Esophagus muscularis mucosa (tissue), 4 donors: ENCODE data around the gene ATAD3B. TPM values are rescaled to one million over a fixed set of nuclear protein-coding genes. Genes with fewer than 3 reads are reported as not detected.
A peak's percentile ranks its signal among the peaks of the same experiment; 100 is the strongest.
"Not testable (repeated sequence)": the region's sequence is repeated elsewhere in the genome, so short reads cannot be mapped to it uniquely, and the experiment has no call there.

ENCODE experiments used
- DNase-seq: peaks from one replicate; pipeline ENCODE4 v3.0.0-alpha.2; 2017; ENCODE audit errors: extremely low spot score
- H3K27ac ChIP-seq, 4 donors: fragments of 200-600 bp; sonication (generic); replicated peaks in 1 of 4; 1 replicate in 3 of 4; 2 replicates in 1 of 4; pipeline ENCODE4 v1.5.1; 2016 to 2019; ENCODE audit warnings: mild to moderate bottlenecking in 1 of 4
- H3K27me3 ChIP-seq, 4 donors: fragments of 200-600 bp; sonication (generic); one replicate each; pipeline versions ENCODE4 v1.5.1 to v1.6.0; 2016 to 2019
- H3K36me3 ChIP-seq, 4 donors: fragments of 200-600 bp; sonication (generic); one replicate each; pipeline ENCODE4 v1.5.1; 2016 to 2019
- H3K4me1 ChIP-seq, 4 donors: fragments of 200-600 bp; sonication (generic); one replicate each; pipeline ENCODE4 v1.5.1; 2016 to 2019
- H3K4me3 ChIP-seq, 4 donors: fragments of 200-600 bp; sonication (generic); 1 replicate in 2 of 4; 2 replicates in 2 of 4; pipeline ENCODE4 v1.5.1; 2016 to 2019; ENCODE audit warnings: mild to moderate bottlenecking in 4 of 4, moderate library complexity in 1 of 4
- H3K9me3 ChIP-seq, 4 donors: fragments of 200-600 bp; sonication (generic); 1 replicate in 3 of 4; 2 replicates in 1 of 4; pipeline ENCODE4 v1.5.1; 2016 to 2019
- EP300 ChIP-seq: sonication (generic); formaldehyde crosslinking; IDR thresholded peaks from one replicate; pipeline ENCODE4 v1.6.1; 2017; ENCODE audit warnings: antibody characterized with exemption
- POLR2A ChIP-seq: fragments of 450-650 bp; IDR thresholded peaks from one replicate; pipeline ENCODE4 v1.6.1; 2017; ENCODE audit warnings: antibody characterized with exemption, moderate library complexity, mild to moderate bottlenecking, low read depth
- POLR2AphosphoS5 ChIP-seq, 2 donors: sonication (generic); formaldehyde crosslinking; IDR thresholded peaks; one replicate each; pipeline ENCODE4 v1.6.1; 2017; ENCODE audit warnings: antibody characterized with exemption in 2 of 2
- WGBS: methylation state at CpG from one replicate; pipeline ENCODE4 v1.1.5; 2018; 5-methylcytosine and 5-hydroxymethylcytosine counted together
- intact Hi-C: fragments of 100-400 bp; cut with DNase I; formaldehyde crosslinking; loops from one replicate; pipeline ENCODE4 v1.15.1; 2023
- total RNA-seq, 4 donors: library from RNA; depleted of rRNA; stranded (reverse); fragments of >200 nt; gene quantifications; one replicate each; pipeline versions ENCODE4 v1.1.0 to v1.2.1, GENCODE V29; 2016
- TF ChIP-seq, protein P1 (sequence below), 3 experiments: fragments of 200-600 bp in 2 of 3; fragments of 450-650 bp in 1 of 3; sonication (generic) in 2 of 3; IDR thresholded peaks; one replicate each; pipeline ENCODE4 v1.5.1; 2017 to 2019; ENCODE audit warnings: antibody characterized with exemption in 3 of 3, mild to moderate bottlenecking in 2 of 3, moderate library complexity in 1 of 3

The ATAD3B gene
- total RNA-seq, 4 donors from 2014 or later: 9.7 to 14.9 (median 10.0) TPM

DNA sequence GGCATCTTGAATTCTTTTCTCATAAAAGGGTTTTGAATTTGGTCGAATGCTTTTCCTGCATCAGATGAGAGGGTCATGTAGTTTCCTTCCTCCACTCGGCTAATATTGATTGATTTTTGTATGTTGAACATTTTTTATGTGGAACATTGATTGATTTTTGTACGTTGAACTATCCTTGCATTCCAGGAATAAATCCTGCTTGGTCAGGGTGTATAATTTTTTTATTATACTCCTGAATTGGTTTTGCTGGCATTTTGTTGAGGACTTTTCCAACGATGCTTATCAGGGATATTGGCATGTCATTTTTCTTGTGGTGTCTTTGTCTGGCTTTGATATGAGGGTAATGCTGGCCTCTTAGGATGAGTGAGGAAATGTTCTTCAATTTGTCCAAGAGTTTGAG, 60.4 kb downstream of the ATAD3B start:
- TF ChIP-seq, protein P1, sequence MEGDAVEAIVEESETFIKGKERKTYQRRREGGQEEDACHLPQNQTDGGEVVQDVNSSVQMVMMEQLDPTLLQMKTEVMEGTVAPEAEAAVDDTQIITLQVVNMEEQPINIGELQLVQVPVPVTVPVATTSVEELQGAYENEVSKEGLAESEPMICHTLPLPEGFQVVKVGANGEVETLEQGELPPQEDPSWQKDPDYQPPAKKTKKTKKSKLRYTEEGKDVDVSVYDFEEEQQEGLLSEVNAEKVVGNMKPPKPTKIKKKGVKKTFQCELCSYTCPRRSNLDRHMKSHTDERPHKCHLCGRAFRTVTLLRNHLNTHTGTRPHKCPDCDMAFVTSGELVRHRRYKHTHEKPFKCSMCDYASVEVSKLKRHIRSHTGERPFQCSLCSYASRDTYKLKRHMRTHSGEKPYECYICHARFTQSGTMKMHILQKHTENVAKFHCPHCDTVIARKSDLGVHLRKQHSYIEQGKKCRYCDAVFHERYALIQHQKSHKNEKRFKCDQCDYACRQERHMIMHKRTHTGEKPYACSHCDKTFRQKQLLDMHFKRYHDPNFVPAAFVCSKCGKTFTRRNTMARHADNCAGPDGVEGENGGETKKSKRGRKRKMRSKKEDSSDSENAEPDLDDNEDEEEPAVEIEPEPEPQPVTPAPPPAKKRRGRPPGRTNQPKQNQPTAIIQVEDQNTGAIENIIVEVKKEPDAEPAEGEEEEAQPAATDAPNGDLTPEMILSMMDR (IDR thresholded peaks at IDR 0.05): no peak
- TF ChIP-seq EP300 (no peak), POLR2AphosphoS5 (IDR thresholded peaks at IDR 0.05) (no peak), POLR2A (no peak)
- intact Hi-C loops: no loop called here
- Histone ChIP-seq H3K4me3 (no peak overlapping the region), H3K27ac (no peak overlapping the region), H3K9me3 (peaks cover 0 to 14% (median 10%) of the 10 kb centered on the region in 4 donors), H3K36me3 (peaks cover 11 to 62% (median 41%) of the 10 kb centered on the region in 4 donors), H3K27me3 (no peaks in the 10 kb centered on the region), H3K4me1 (peaks cover 3 to 17% (median 15%) of the 10 kb centered on the region in 4 donors)
- WGBS: 98% methylated on average over 4 of the region's 4 CpGs
- no peak for DNase-seq

DNA sequence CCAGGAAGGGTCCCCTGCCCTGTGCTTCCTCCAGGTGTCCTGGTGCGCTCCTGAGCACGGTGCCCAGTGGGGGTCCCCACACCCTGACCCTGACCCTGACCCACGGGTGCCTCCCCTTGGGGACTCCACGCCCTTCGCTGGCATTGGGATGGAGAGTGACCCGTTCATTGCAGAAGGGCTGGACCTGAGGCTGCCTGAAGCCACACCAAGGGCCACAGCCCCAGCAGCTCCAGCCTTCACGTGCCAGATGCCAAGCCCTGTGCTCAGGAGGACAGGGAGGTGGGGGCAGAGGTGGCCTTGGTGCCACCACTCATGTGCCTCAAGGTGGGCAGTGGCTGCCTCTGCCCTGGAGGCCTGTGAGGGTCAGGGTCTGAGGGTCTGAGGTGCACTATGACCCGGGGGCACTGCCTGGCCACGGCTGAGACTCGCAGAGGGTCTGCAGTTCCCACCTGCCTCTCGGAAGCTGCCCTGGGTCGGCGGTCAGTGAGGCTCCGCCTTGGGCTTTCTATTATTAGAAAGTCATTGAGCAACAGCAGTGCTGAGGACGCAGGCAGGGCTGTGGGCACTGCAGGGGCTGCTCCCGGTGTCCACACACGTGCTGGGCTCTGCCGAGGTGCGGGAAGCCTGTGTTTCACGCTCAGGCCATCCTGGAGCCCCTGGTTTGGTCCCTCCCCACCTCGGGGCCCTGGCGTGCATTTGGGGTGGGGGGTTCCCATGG, 61.8 kb downstream of the ATAD3B start:
- H3K27me3 ChIP-seq, DNase-seq, intact Hi-C loops, H3K4me3 ChIP-seq: not testable (repeated sequence)
- peaks cover 3 to 28% (median 27%) of the 10 kb centered on the region in 4 donors for H3K4me1 ChIP-seq
- H3K36me3 ChIP-seq: peaks cover 11 to 58% (median 31%) of the 10 kb centered on the region in 4 donors
- peaks cover 0 to 14% (median 10%) of the 10 kb centered on the region in 4 donors for H3K9me3 ChIP-seq
- H3K27ac ChIP-seq: peak overlapping the region in 2 of 4 donors; percentile 44 to 53
- 100% methylated on average over 1 of the region's 22 CpGs for whole genome bisulfite sequencing

DNA sequence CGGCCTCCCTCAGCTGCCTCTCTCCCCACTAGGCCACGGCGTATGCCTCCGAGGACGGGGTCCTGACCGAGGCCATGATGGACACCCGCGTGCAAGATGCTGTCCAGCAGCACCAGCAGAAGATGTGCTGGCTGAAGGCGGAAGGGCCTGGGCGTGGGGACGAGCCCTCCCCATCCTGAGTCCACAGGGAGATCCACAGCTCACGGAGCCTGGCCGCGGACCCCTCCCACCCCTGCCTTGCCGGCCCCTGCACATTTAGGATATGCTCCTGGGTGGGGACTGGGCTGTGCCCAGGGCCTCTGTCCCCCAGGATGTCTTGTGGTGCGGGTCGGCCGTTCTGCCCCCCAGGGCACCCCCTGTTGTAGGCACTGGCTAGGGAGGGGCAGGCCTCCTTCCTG, 62.3 kb downstream of the ATAD3B start:
- intact Hi-C loops, H3K27ac ChIP-seq, H3K4me3 ChIP-seq, H3K27me3 ChIP-seq, DNase-seq: not testable (repeated sequence)
- Histone ChIP-seq H3K4me1 (peaks cover 3 to 34% (median 33%) of the 10 kb centered on the region in 4 donors), H3K9me3 (peaks cover 0 to 14% (median 10%) of the 10 kb centered on the region in 4 donors), H3K36me3 (peaks cover 8 to 53% (median 26%) of the 10 kb centered on the region in 4 donors)
- WGBS: no CpG with 5 or more reads among the region's 18 CpGs

DNA sequence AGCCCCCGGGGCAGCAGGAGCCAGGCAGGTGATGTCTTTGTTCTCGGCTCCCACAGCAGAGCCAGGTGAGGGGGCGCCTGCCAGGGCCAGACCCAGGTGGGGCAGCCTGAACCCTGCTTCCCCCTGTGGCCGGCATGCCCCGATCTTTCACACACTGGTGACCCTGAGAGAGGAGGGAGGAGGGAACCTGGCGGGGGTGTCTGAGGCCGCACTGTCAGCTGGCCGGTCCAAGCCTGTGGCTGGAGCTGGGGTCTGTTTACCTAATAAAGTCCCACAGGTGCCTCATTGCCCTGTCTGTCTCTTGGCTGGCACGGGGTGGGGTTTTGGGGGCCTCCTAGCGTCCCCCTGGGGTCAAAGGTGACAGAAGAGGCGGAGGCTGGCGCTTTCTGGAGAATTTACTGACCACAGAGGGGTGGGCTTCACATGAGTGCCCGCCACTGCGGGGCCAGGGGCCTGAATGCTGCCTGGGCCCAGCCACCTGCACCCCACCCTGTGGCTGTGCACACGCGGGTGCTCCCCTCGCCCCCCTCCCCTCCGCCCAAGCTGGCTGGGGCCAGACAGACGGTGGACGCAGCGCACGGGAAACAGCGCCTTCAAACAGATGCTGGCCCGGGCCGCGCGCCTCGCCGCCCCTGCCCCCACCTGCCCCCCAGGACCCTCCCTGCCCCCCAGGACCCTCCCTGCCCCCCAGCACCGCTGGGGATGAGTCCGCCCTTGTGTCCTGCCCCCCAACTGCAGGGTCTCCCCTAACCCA, 63.0 kb downstream of the ATAD3B start:
- no peak overlapping the region for H3K4me3 ChIP-seq
- H3K9me3 ChIP-seq: peaks cover 0 to 14% (median 10%) of the 10 kb centered on the region in 4 donors
- TF ChIP-seq, protein P1 (IDR thresholded peaks at IDR 0.05): no peak
- no peak for TF ChIP-seq POLR2A
- no peak for DNase-seq
- peaks cover 5 to 46% (median 20%) of the 10 kb centered on the region in 4 donors for H3K36me3 ChIP-seq
- WGBS: no CpG with 5 or more reads among the region's 31 CpGs
- peak overlapping the region in 1 of 4 donors; percentile 22 for H3K27ac ChIP-seq
- intact Hi-C loops: no loop called here
- no peaks in the 10 kb centered on the region for H3K27me3 ChIP-seq
- peaks cover 10 to 41% (median 39%) of the 10 kb centered on the region in 4 donors for H3K4me1 ChIP-seq

DNA sequence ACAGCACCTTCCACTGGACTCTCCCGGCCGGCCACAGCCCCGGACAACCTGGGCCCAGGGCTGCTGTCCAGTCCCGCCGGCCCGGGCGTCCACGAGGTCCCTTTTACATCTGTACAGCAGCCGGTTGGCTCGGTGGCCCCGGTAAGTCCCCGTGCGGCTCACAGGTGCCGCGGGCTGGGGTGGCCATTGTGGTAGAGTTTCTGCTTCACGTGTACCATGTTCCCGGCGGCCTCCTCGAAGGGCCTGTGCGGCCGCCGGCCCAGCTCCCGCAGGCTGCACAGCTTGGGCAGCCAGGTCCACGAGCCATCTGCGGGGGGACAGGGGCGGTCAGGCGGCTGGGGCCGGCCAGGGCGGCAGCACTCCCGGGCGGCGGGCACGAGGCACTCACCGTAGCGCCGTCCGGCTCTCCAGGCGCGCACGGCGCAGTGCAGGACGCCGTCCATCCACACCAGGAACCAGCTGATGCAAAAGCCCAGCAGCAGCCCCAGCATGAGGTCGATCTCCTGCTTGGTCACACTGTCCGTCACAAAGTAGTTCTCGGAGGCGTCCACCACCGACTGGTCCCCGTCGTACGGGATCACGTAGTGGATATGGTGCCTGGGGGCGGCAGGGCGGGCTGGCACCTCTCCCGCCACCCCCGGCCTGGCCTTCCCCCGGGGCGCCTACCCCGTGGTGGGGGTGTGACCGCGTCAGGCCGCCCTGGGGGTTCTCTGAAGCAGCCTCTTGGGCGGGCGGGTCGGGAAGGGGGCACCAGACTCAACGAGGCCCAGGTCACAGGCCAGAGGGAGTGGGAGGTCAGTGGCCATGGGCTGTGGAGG, 63.8 kb downstream of the ATAD3B start:
- intact Hi-C loops: no loop called here
- Histone ChIP-seq H3K27me3 (no peaks in the 10 kb centered on the region), H3K4me1 (peaks cover 10 to 44% (median 42%) of the 10 kb centered on the region in 4 donors), H3K36me3 (peaks cover 0 to 40% (median 15%) of the 10 kb centered on the region in 4 donors), H3K4me3 (no peak overlapping the region), H3K27ac (peak overlapping the region in 1 of 4 donors; percentile 70), H3K9me3 (peaks cover 0 to 14% (median 10%) of the 10 kb centered on the region in 4 donors)
- TF ChIP-seq EP300: no peak
- no peak for TF ChIP-seq POLR2AphosphoS5 (IDR thresholded peaks at IDR 0.05)
- TF ChIP-seq, protein P1 (IDR thresholded peaks at IDR 0.05): no peak
- WGBS: 94% methylated on average over 56 of the region's 66 CpGs
- DNase-seq: no peak
